Tibial nerve (tissue), 4 donors: Measurements from ENCODE around the gene FAM162A.

Experiments used
- CTCF ChIP-seq, 5 experiments: fragments of 200-600 bp in 3 of 5; fragments of 450-650 bp in 2 of 5; sonication (generic) in 3 of 5; IDR thresholded peaks; one replicate each; pipeline ENCODE4 v1.5.1; 2016 to 2019; ENCODE audit warnings: antibody characterized with exemption in 5 of 5, mild to moderate bottlenecking in 3 of 5, moderate library complexity in 2 of 5
- EP300 ChIP-seq, 2 donors: sonication (generic); formaldehyde crosslinking; IDR thresholded peaks; one replicate each; pipeline ENCODE4 v1.6.1; 2017; ENCODE audit warnings: antibody characterized with exemption in 2 of 2, mild to moderate bottlenecking in 1 of 2
- POLR2A ChIP-seq, 2 donors: fragments of 450-650 bp; IDR thresholded peaks; one replicate each; pipeline ENCODE4 v1.6.1; 2017; ENCODE audit warnings: antibody characterized with exemption in 2 of 2, mild to moderate bottlenecking in 2 of 2, moderate library complexity in 2 of 2

DNA sequence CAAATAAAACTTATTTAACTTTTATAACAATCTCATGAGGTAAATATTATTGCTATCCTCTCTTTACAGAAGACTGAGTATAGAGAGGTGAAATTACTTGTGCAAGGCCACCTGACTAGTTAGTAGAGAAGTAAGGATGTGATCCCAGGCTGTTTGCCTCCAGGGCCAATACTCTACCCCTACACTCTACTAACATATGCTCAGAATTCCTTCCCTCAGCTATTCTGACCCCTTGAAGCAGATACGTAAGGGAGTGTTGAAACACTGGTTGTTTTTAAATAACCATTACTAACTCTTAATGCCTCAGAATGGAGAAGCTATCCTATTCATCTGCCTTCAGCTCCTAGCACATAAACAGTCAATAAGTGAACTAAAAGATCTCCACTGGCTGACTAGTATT lies 34.8 kb upstream of the FAM162A start:
- TF ChIP-seq POLR2A (IDR thresholded peaks at IDR 0.05) (no peak), CTCF (IDR thresholded peaks at IDR 0.05) (no peak), EP300 (IDR thresholded peaks at IDR 0.05) (no peak)
